Amniotic epithelial cell (primary cell): ENCODE measurements around the gene NAT10.
"Not testable (repeated sequence)": the region's sequence is repeated elsewhere in the genome, so short reads cannot be mapped to it uniquely, and the experiment has no call there.

ENCODE experiments used
- DNase-seq: peaks from one replicate; pipeline ENCODE4 v3.0.0-alpha.2; 2010; ENCODE audit warnings: low read depth

NAT10 gene

GRCh38 chr11:34105079-34105956, at the start of gene NAT10:
Gene NAT10, plus strand, starts transcription at chr11:34105629. Its CDS starts 2,597 bp downstream, at chr11:34108226.
- DNase-seq, result peak; percentile 98

- no peak for DNase-seq
Observed at GRCh38 chr11:34056672-34057071, 48.8 kb upstream of the NAT10 start.

- DNase-seq, result no peak
Observed at GRCh38 chr11:34063061-34063795, 42.2 kb upstream of the NAT10 start.

GRCh38 chr11:34064291-34064690, 41.1 kb upstream of the NAT10 start:
- no peak for DNase-seq

- peak; percentile 79 for DNase-seq
Observed at GRCh38 chr11:34065505-34066203, 39.8 kb upstream of the NAT10 start.

- DNase-seq, result peak; percentile 28
Observed at GRCh38 chr11:34066766-34067165, 38.7 kb upstream of the NAT10 start.

- no peak for DNase-seq
Observed at GRCh38 chr11:34067383-34068065, 37.9 kb upstream of the NAT10 start.

GRCh38 chr11:34068111-34068510, 37.3 kb upstream of the NAT10 start:
- DNase-seq, result peak; percentile 47

- DNase-seq, result not testable (repeated sequence)
Observed at GRCh38 chr11:34071306-34071705, 34.1 kb upstream of the NAT10 start.

- DNase-seq, result no peak
Observed at GRCh38 chr11:34072041-34072440, 33.4 kb upstream of the NAT10 start.

- peak; percentile 52 for DNase-seq
Observed at GRCh38 chr11:34072832-34073231, 32.6 kb upstream of the NAT10 start.

GRCh38 chr11:34074391-34074790, 31.0 kb upstream of the NAT10 start:
- no peak for DNase-seq

GRCh38 chr11:34075178-34075820, 30.1 kb upstream of the NAT10 start:
- peak; percentile 66 for DNase-seq

GRCh38 chr11:34080609-34081008, 24.8 kb upstream of the NAT10 start:
- DNase-seq, result no peak

GRCh38 chr11:34084637-34085036, 20.8 kb upstream of the NAT10 start:
- no peak for DNase-seq

GRCh38 chr11:34086554-34087283, 18.7 kb upstream of the NAT10 start:
- peak; percentile 24 for DNase-seq

- no peak for DNase-seq
Observed at GRCh38 chr11:34091825-34092224, 13.6 kb upstream of the NAT10 start.

- DNase-seq, result not testable (repeated sequence)
Observed at GRCh38 chr11:34094900-34095299, 10.5 kb upstream of the NAT10 start.

GRCh38 chr11:34098813-34099212, 6.6 kb upstream of the NAT10 start:
- no peak for DNase-seq

- DNase-seq, result no peak
Observed at GRCh38 chr11:34104680-34105078, 750 bp upstream of the NAT10 start.
